ENCODE results near the gene PDCL3.

Gene PDCL3

GRCh38 chr2:100621371-100621951, 58.7 kb downstream of the PDCL3 start:
- Histone ChIP-seq H4K91ac (ENCODE audit: low read depth, low read length, poor library complexity) (no peak overlapping the region), H3K18ac (ENCODE audit: low read length) (no peak overlapping the region)
- no CpG with 5 or more reads among the region's 8 CpGs for WGBS, 2 donors (ENCODE audit: extremely low coverage in 2 of 2, insufficient read length in 2 of 2, insufficient replicate concordance in 1 of 2)

GRCh38 chr2:100623033-100623715, 60.4 kb downstream of the PDCL3 start:
- no peak overlapping the region for H4K8ac ChIP-seq (ENCODE audit: low read depth, low read length)
- H3K4me3 ChIP-seq (ENCODE audit: low read length in 2 of 2) = no peak overlapping the region
- H2BK5ac ChIP-seq (ENCODE audit: low read length) = no peak overlapping the region
- H3K23ac ChIP-seq (ENCODE audit: low read depth, low read length, poor library complexity) = no peak overlapping the region
- no peak overlapping the region for H2BK15ac ChIP-seq (ENCODE audit: low read length)
- H2BK120ac ChIP-seq (ENCODE audit: low read depth, low read length) = no peak overlapping the region
- H3K4me2 ChIP-seq (ENCODE audit: insufficient read depth, low read length, poor library complexity, severe bottlenecking) = no peak overlapping the region
- H2AK5ac ChIP-seq (ENCODE audit: low read depth, low read length) = no peak overlapping the region
- H4K91ac ChIP-seq (ENCODE audit: low read depth, low read length, poor library complexity) = no peak overlapping the region
- WGBS, 2 donors (ENCODE audit: extremely low coverage in 2 of 2, insufficient read length in 2 of 2, insufficient replicate concordance in 1 of 2) = no CpG with 5 or more reads among the region's 8 CpGs
- H3K27me3 ChIP-seq (ENCODE audit: control insufficient read depth in 3 of 3, insufficient read depth in 3 of 3, low read depth in 1 of 3, low read length in 3 of 3) = peaks cover 0 to 17% (median 0%) of the 10 kb centered on the region in 3 experiments
- no peak overlapping the region for H2AFZ ChIP-seq (ENCODE audit: low read length)
- H3K14ac ChIP-seq (ENCODE audit: low read length) = no peak overlapping the region
- no peak overlapping the region for H3K18ac ChIP-seq (ENCODE audit: low read length)
- peaks cover 0 to 4% of the 10 kb centered on the region in 2 donors for H3K9me3 ChIP-seq (replicated peaks in 1 of 2; ENCODE audit: control insufficient read depth in 2 of 2, insufficient read depth in 1 of 2, low read depth in 1 of 2, low read length in 2 of 2)
- H3K4ac ChIP-seq (ENCODE audit: low read length) = no peak overlapping the region
- no peaks in the 10 kb centered on the region for H3K36me3 ChIP-seq (replicated peaks in 1 of 2; ENCODE audit: control insufficient read depth in 2 of 2, insufficient read depth in 2 of 2, low read length in 2 of 2)
- H3K4me1 ChIP-seq (ENCODE audit: control insufficient read depth in 2 of 2, insufficient read depth in 1 of 2, low read depth in 1 of 2, low read length in 2 of 2) = no peaks in the 10 kb centered on the region
- DNase-seq (ENCODE audit: low spot score) = no peak
- H3K79me1 ChIP-seq (ENCODE audit: low read depth, low read length) = no peaks in the 10 kb centered on the region
- no peak overlapping the region for H3K9ac ChIP-seq (ENCODE audit: low read depth, low read length, poor library complexity)
- no peak overlapping the region for H2BK12ac ChIP-seq (ENCODE audit: low read length)
- H3K27ac ChIP-seq (replicated peaks; ENCODE audit: low read length) = no peak overlapping the region

More at GRCh38 chr2:100621371-100621951, 58.7 kb downstream of the PDCL3 start:
- no peaks in the 10 kb centered on the region for H3K36me3 ChIP-seq (replicated peaks in 1 of 2; ENCODE audit: control insufficient read depth in 2 of 2, insufficient read depth in 2 of 2, low read length in 2 of 2)
- H3K4ac ChIP-seq (ENCODE audit: low read length) = no peak overlapping the region
- H3K27me3 ChIP-seq (ENCODE audit: control insufficient read depth in 3 of 3, insufficient read depth in 3 of 3, low read depth in 1 of 3, low read length in 3 of 3) = peaks cover 0 to 4% (median 0%) of the 10 kb centered on the region in 3 experiments
- no peaks in the 10 kb centered on the region for H3K79me1 ChIP-seq (ENCODE audit: low read depth, low read length)
- peak overlapping the region; percentile 22 for H3K9ac ChIP-seq (ENCODE audit: low read depth, low read length, poor library complexity)
- H3K27ac ChIP-seq (replicated peaks; ENCODE audit: low read length) = no peak overlapping the region
- H2AFZ ChIP-seq (ENCODE audit: low read length) = no peak overlapping the region
- DNase-seq (ENCODE audit: low spot score) = no peak
- no peak overlapping the region for H4K8ac ChIP-seq (ENCODE audit: low read depth, low read length)
- no peak overlapping the region for H2BK120ac ChIP-seq (ENCODE audit: low read depth, low read length)
- no peak overlapping the region for H3K14ac ChIP-seq (ENCODE audit: low read length)
- no peak overlapping the region for H3K23ac ChIP-seq (ENCODE audit: low read depth, low read length, poor library complexity)
- H3K4me2 ChIP-seq (ENCODE audit: insufficient read depth, low read length, poor library complexity, severe bottlenecking) = no peak overlapping the region
- H3K4me3 ChIP-seq (ENCODE audit: low read length in 2 of 2) = no peak overlapping the region
- no peak overlapping the region for H2BK15ac ChIP-seq (ENCODE audit: low read length)
- no peak overlapping the region for H2BK12ac ChIP-seq (ENCODE audit: low read length)
- no peak overlapping the region for H2BK5ac ChIP-seq (ENCODE audit: low read length)
- H2AK5ac ChIP-seq (ENCODE audit: low read depth, low read length) = no peak overlapping the region
- H3K4me1 ChIP-seq (ENCODE audit: control insufficient read depth in 2 of 2, insufficient read depth in 1 of 2, low read depth in 1 of 2, low read length in 2 of 2) = no peaks in the 10 kb centered on the region
- H3K9me3 ChIP-seq (replicated peaks in 1 of 2; ENCODE audit: control insufficient read depth in 2 of 2, insufficient read depth in 1 of 2, low read depth in 1 of 2, low read length in 2 of 2) = peaks cover 0 to 4% of the 10 kb centered on the region in 2 donors

DNA sequence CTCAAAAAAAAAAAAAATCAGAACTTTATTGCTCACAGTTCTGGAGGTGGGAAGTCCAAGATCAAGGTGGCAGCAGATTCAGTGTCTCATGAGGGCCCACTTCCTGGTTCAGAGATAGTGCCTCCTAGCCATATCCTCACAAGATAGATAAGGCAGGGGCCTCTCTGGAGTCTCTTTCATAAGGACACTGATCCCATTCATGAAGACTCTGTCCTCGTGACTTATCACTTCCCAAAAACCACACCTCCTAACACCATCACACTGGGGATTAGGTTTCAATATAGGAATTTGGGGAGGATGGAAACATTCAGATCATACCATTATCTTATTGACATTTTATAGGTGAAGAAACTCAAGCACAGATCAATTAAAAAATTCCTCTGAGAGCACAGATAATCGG, 61.1 kb downstream of the PDCL3 start:
- Histone ChIP-seq H4K91ac (ENCODE audit: low read depth, low read length, poor library complexity) (no peak overlapping the region), H2BK120ac (ENCODE audit: low read depth, low read length) (no peak overlapping the region), H3K27me3 (ENCODE audit: control insufficient read depth in 3 of 3, insufficient read depth in 3 of 3, low read depth in 1 of 3, low read length in 3 of 3) (peaks cover 0 to 25% (median 0%) of the 10 kb centered on the region in 3 experiments), H4K8ac (ENCODE audit: low read depth, low read length) (no peak overlapping the region), H3K4ac (ENCODE audit: low read length) (no peak overlapping the region), H3K23ac (ENCODE audit: low read depth, low read length, poor library complexity) (no peak overlapping the region), H3K9me3 (replicated peaks in 1 of 2; ENCODE audit: control insufficient read depth in 2 of 2, insufficient read depth in 1 of 2, low read depth in 1 of 2, low read length in 2 of 2) (peaks cover 0 to 4% of the 10 kb centered on the region in 2 donors), H2AFZ (ENCODE audit: low read length) (no peak overlapping the region), H3K27ac (replicated peaks; ENCODE audit: low read length) (no peak overlapping the region), H2BK15ac (ENCODE audit: low read length) (no peak overlapping the region), H3K4me2 (ENCODE audit: insufficient read depth, low read length, poor library complexity, severe bottlenecking) (no peak overlapping the region), H3K36me3 (replicated peaks in 1 of 2; ENCODE audit: control insufficient read depth in 2 of 2, insufficient read depth in 2 of 2, low read length in 2 of 2) (no peaks in the 10 kb centered on the region), H2BK12ac (ENCODE audit: low read length) (no peak overlapping the region), H3K79me1 (ENCODE audit: low read depth, low read length) (no peaks in the 10 kb centered on the region), H3K18ac (ENCODE audit: low read length) (no peak overlapping the region), H2AK5ac (ENCODE audit: low read depth, low read length) (no peak overlapping the region), H3K4me3 (ENCODE audit: low read length in 2 of 2) (no peak overlapping the region), H3K4me1 (ENCODE audit: control insufficient read depth in 2 of 2, insufficient read depth in 1 of 2, low read depth in 1 of 2, low read length in 2 of 2) (no peaks in the 10 kb centered on the region), H2BK5ac (ENCODE audit: low read length) (no peak overlapping the region), H3K9ac (ENCODE audit: low read depth, low read length, poor library complexity) (no peak overlapping the region), H3K14ac (ENCODE audit: low read length) (no peak overlapping the region)
- DNase-seq (ENCODE audit: low spot score) = no peak
- no CpG with 5 or more reads among the region's 2 CpGs for WGBS, 2 donors (ENCODE audit: extremely low coverage in 2 of 2, insufficient read length in 2 of 2, insufficient replicate concordance in 1 of 2)

- no peak overlapping the region for H2BK15ac ChIP-seq (ENCODE audit: low read length)
- no peak overlapping the region for H2AK5ac ChIP-seq (ENCODE audit: low read depth, low read length)
- no peaks in the 10 kb centered on the region for H3K79me1 ChIP-seq (ENCODE audit: low read depth, low read length)
- no peak overlapping the region for H3K27ac ChIP-seq (replicated peaks; ENCODE audit: low read length)
- no peak overlapping the region for H2AFZ ChIP-seq (ENCODE audit: low read length)
- no peak overlapping the region for H3K18ac ChIP-seq (ENCODE audit: low read length)
- H3K4me1 ChIP-seq (ENCODE audit: control insufficient read depth in 2 of 2, insufficient read depth in 1 of 2, low read depth in 1 of 2, low read length in 2 of 2) = no peaks in the 10 kb centered on the region
- H2BK5ac ChIP-seq (ENCODE audit: low read length) = no peak overlapping the region
- H3K14ac ChIP-seq (ENCODE audit: low read length) = no peak overlapping the region
- H2BK12ac ChIP-seq (ENCODE audit: low read length) = no peak overlapping the region
- no peak overlapping the region for H3K4me2 ChIP-seq (ENCODE audit: insufficient read depth, low read length, poor library complexity, severe bottlenecking)
- H2BK120ac ChIP-seq (ENCODE audit: low read depth, low read length) = no peak overlapping the region
- no CpG with 5 or more reads among the region's 4 CpGs for WGBS, 2 donors (ENCODE audit: extremely low coverage in 2 of 2, insufficient read length in 2 of 2, insufficient replicate concordance in 1 of 2)
- no peak overlapping the region for H3K4me3 ChIP-seq (ENCODE audit: low read length in 2 of 2)
- H4K8ac ChIP-seq (ENCODE audit: low read depth, low read length) = no peak overlapping the region
- H3K27me3 ChIP-seq (ENCODE audit: control insufficient read depth in 3 of 3, insufficient read depth in 3 of 3, low read depth in 1 of 3, low read length in 3 of 3) = peaks cover 0 to 30% (median 0%) of the 10 kb centered on the region in 3 experiments
- no peak overlapping the region for H3K4ac ChIP-seq (ENCODE audit: low read length)
- H3K9me3 ChIP-seq (replicated peaks in 1 of 2; ENCODE audit: control insufficient read depth in 2 of 2, insufficient read depth in 1 of 2, low read depth in 1 of 2, low read length in 2 of 2) = peaks cover 0 to 4% of the 10 kb centered on the region in 2 donors
- no peak for DNase-seq (ENCODE audit: low spot score)
- H3K23ac ChIP-seq (ENCODE audit: low read depth, low read length, poor library complexity) = no peak overlapping the region
- H4K91ac ChIP-seq (ENCODE audit: low read depth, low read length, poor library complexity) = no peak overlapping the region
- no peak overlapping the region for H3K9ac ChIP-seq (ENCODE audit: low read depth, low read length, poor library complexity)
- H3K36me3 ChIP-seq (replicated peaks in 1 of 2; ENCODE audit: control insufficient read depth in 2 of 2, insufficient read depth in 2 of 2, low read length in 2 of 2) = no peaks in the 10 kb centered on the region
Observed at GRCh38 chr2:100624536-100624935, 61.7 kb downstream of the PDCL3 start.

Data from neuronal stem cell (in vitro differentiated cells).